GM12865 (cell line): ENCODE measurements around the gene SMC3.
"Not testable (repeated sequence)": the region's sequence is repeated elsewhere in the genome, so short reads cannot be mapped to it uniquely, and the experiment has no call there.

ENCODE experiments used
- DNase-seq: peaks from one replicate; pipeline ENCODE4 v3.0.0; 2010; ENCODE audit warnings: low read depth
- H3K4me3 ChIP-seq: 2 replicates; pipeline ENCODE4 v1.5.1; 2011; ENCODE audit warnings: mild to moderate bottlenecking, low read depth, low read length, control low read depth
- TF ChIP-seq, protein P1 (sequence below): IDR thresholded peaks from 2 replicates; pipeline ENCODE4 v1.5.1; 2011; ENCODE audit warnings: low read length, control low read depth, low read depth, inconsistent platforms; ENCODE audit not compliant: insufficient read depth; ENCODE audit errors: missing control alignments

SMC3 gene

DNA sequence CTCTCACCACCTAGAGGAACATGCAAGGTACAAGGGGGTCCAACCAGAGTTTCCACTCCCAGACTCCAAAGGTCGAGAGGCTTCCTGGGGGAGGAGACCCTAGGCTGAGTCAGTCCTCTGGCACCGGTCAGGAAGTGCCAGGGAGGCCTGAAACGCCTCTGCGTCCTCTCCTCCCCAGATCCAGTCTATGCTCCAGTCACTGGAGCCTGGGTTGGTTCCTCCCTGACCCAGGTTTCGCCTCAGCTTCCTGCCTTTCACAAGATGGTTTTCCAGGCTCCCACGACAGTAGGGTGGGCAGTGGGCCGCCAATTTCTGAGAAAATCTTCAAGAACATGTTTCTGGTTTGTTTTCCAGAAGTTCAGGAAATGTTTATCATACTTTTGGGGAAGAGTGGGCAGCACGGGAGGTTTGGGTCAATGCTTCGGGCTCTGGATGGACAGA, 39.7 kb upstream of the SMC3 start:
- no peak for DNase-seq
- TF ChIP-seq, protein P1, sequence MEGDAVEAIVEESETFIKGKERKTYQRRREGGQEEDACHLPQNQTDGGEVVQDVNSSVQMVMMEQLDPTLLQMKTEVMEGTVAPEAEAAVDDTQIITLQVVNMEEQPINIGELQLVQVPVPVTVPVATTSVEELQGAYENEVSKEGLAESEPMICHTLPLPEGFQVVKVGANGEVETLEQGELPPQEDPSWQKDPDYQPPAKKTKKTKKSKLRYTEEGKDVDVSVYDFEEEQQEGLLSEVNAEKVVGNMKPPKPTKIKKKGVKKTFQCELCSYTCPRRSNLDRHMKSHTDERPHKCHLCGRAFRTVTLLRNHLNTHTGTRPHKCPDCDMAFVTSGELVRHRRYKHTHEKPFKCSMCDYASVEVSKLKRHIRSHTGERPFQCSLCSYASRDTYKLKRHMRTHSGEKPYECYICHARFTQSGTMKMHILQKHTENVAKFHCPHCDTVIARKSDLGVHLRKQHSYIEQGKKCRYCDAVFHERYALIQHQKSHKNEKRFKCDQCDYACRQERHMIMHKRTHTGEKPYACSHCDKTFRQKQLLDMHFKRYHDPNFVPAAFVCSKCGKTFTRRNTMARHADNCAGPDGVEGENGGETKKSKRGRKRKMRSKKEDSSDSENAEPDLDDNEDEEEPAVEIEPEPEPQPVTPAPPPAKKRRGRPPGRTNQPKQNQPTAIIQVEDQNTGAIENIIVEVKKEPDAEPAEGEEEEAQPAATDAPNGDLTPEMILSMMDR = no peak
- H3K4me3 ChIP-seq = no peak overlapping the region

DNA sequence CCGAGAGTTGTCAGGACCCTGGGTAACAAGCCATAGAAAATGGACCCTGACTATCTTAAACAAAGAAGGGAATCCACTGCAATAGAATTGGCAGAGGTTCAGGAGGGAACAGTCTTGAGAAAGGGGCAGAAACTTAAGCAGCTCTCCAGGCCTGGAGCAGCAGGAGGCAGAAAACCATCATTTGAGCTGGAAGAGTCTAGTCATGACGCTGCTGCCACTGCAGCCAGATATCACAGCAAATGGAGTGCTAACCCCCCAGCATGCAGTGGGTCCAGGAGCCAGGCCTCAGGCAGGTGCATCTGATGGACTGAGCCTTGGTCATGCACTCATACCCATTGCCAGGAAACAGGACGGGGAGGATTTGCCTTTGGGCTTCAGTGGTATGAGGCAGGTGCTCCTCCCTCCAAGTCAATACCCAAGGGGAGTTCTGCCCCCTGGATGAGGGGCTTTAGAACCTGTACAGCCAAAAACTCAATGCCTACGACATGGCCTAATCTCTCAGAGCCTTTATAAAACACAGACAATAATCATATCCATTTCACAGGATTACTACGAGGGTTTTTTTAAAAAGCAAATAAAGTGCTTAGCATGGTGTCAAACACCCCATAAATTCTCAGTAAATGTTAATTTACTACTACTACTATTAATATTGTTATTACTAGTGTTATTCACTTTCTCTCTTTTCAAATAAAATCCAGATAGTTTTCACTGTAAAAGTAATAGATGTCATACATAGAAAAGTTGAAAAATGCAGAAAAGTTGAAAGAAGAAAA, 39.1 kb upstream of the SMC3 start:
- no peak overlapping the region for H3K4me3 ChIP-seq
- TF ChIP-seq, protein P1 = no peak
- DNase-seq = no peak

DNA sequence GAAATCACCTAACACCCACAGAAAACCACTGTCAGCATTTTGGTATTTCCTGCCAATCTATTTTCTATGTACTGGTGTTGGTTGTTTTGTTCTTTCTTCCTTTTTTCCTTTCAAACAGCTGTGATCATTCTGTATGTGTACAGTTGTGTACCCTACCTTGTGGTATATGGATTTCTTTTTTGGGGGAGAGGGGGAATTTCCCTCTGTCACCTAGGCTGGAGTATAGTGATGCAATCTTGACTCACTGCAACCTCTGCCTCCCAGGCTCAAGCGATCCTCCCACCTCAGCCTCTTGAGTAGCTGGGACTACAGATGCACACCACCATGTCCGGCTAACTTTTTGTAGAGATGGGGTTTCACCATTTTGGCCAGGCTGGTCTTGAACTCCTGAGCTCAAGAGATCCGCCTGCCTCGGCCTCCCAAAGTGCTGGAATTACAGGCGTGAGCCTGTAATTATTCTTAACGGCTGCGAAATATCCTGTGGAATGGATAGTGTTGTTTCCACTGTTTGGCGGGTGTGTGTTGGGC, 38.4 kb upstream of the SMC3 start:
- not testable (repeated sequence) for H3K4me3 ChIP-seq
- DNase-seq = peak; percentile 70

DNA sequence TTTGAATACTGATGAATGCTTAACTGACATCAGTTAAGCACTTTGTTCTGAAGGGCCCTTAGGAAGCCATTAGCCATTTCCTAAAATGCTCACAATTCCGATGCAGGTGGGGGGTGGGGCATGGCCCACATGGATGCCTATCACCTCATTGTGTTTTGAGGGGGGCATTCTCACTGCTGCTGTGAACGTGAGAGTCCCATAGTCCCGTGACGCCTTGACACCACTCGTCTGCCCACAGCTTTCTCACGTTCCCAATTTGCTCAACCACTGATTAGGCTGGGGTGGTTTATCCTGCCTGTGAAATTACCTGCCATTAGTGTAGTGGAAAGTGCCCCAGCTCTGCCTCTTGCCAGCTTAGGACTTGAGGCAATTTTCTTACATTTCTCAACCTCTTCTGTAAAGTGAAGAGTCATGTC, 37.9 kb upstream of the SMC3 start:
- peak; percentile 65 for DNase-seq
- no peak overlapping the region for H3K4me3 ChIP-seq
- TF ChIP-seq, protein P1 = no peak

DNA sequence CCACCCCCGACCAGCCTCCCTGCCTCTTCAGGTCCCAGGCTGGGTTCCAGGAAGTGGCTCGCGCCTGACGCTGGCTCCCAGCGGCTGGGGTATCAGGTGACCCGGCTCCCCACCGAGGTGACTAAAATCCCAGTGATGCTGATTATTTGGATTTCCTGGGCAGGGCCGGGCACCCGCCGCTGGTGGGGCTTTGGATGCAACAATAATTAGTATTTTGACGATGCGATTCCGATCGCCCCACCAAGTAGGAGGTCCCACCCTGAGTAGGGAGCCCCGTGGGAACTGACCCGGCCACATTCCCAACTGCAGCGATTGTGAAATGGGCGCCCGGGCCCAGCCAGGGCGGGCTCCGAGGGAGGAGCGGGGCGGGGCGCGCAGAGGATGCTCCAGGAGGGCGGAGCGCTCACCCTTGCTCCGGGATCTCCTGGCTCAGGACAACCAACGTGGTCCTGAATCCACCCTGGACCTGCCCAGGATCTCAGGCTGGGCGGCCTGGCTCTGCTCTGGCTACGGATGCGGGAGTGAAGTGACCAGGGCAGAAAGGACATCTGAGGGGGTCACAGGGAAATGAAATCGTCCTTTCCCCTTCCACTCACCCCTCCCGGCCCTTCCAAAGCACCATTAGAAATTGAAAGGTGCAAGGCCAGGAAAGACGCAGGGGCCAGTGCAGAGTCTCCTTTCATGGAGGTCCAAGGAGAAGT, 37.2 kb upstream of the SMC3 start:
- TF ChIP-seq, protein P1 = no peak
- DNase-seq = no peak
- H3K4me3 ChIP-seq = no peak overlapping the region

DNA sequence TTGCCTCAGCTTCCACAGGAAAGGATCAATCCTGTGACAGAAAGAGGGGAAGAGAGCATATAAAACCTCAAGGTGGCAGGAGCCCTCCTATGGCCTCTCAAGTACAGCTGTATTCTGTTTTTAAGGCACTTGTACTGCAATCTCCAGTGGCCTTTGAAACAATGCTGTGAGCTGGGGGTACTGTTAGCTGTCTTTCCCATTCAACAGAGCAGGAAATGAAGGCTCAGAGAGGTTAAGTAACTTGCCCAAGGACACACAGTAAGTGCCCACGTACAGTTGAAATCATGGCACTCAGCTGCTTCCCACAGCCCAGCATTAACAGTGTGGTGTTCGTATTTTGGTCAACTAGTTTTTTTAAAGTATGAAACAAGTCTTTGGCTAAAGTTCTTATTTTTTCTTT, 35.8 kb upstream of the SMC3 start:
- TF ChIP-seq, protein P1 = no peak
- no peak for DNase-seq
- H3K4me3 ChIP-seq = no peak overlapping the region

DNA sequence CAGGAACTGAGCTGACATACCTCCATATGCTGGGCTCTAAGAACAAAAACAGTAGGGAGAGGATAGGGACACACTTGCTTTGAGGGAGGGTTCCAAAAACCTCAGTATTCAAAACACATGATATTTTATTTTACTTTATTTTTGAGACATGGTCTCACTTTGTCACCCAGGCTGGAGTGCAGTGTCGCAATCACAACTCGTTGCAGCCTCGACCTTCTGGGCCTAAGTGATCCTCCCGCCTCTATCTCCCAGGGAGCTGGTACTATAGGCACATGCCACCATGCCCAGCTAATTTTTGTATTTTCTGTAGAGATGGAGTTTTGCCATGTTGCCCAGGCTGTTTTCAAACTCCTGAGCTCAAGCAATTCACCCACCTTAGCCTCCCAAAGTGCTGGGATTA, 34.9 kb upstream of the SMC3 start:
- DNase-seq, H3K4me3 ChIP-seq: not testable (repeated sequence)
